Parathyroid adenoma (tissue), 2 donors: Measurements from ENCODE around the gene SLAMF7.

Experiments
- H2AFZ ChIP-seq: fragments of 300-600 bp; sonication (generic); one replicate; pipeline ENCODE4 v1.7.0; 2017; ENCODE audit warnings: antibody characterized with exemption, mild to moderate bottlenecking
- H3K27ac ChIP-seq: fragments of 300-600 bp; sonication (generic); one replicate; pipeline ENCODE4 v1.7.0; 2017
- H3K27me3 ChIP-seq: fragments of 300-600 bp; sonication (generic); one replicate; pipeline ENCODE4 v1.7.0; 2017; ENCODE audit warnings: low read length; ENCODE audit not compliant: control insufficient read depth, insufficient read depth
- H3K36me3 ChIP-seq: fragments of 300-600 bp; sonication (generic); one replicate; pipeline ENCODE4 v1.7.0; 2017; ENCODE audit warnings: low read length; ENCODE audit not compliant: control insufficient read depth, insufficient read depth
- H3K4me1 ChIP-seq: fragments of 300-600 bp; sonication (generic); one replicate; pipeline ENCODE4 v1.7.0; 2017; ENCODE audit warnings: control low read depth
- H3K4me2 ChIP-seq: fragments of 300-600 bp; sonication (generic); one replicate; pipeline ENCODE4 v1.7.0; 2017; ENCODE audit warnings: low read length
- H3K4me3 ChIP-seq: fragments of 300-600 bp; sonication (generic); one replicate; pipeline ENCODE4 v1.7.0; 2017; ENCODE audit warnings: low read depth, low read length
- H3K79me2 ChIP-seq: fragments of 300-600 bp; sonication (generic); one replicate; pipeline ENCODE4 v1.7.0; 2017; ENCODE audit warnings: control low read depth
- H3K9ac ChIP-seq: fragments of 300-600 bp; sonication (generic); one replicate; pipeline ENCODE4 v1.7.0; 2017; ENCODE audit warnings: mild to moderate bottlenecking
- H3K9me3 ChIP-seq: fragments of 300-600 bp; sonication (generic); one replicate; pipeline ENCODE4 v1.7.0; 2017; ENCODE audit warnings: low read length; ENCODE audit not compliant: control insufficient read depth
- CTCF ChIP-seq: fragments of 300-600 bp; sonication (generic); IDR thresholded peaks from one replicate; pipeline ENCODE4 v1.7.0; 2017; ENCODE audit warnings: antibody characterized with exemption, mild to moderate bottlenecking
- donor health status: primary hyperparathyroidism.

The SLAMF7 gene

GRCh38 chr1:160744199-160744851 is 5.3 kb downstream of the SLAMF7 start:
- TF ChIP-seq CTCF = no peak
- H3K79me2 ChIP-seq = no peaks in the 10 kb centered on the region
- no peaks in the 10 kb centered on the region for H3K36me3 ChIP-seq
- no peak overlapping the region for H3K4me3 ChIP-seq
- H3K9ac ChIP-seq = no peak overlapping the region
- H3K9me3 ChIP-seq = no peaks in the 10 kb centered on the region
- H3K4me1 ChIP-seq = no peaks in the 10 kb centered on the region
- no peak overlapping the region for H2AFZ ChIP-seq
- H3K27ac ChIP-seq = no peak overlapping the region
- H3K27me3 ChIP-seq = no peaks in the 10 kb centered on the region
- H3K4me2 ChIP-seq = no peak overlapping the region

- Histone ChIP-seq H2AFZ (no peak overlapping the region), H3K9me3 (no peaks in the 10 kb centered on the region), H3K27me3 (no peaks in the 10 kb centered on the region), H3K36me3 (no peaks in the 10 kb centered on the region), H3K4me1 (no peaks in the 10 kb centered on the region), H3K4me2 (no peak overlapping the region), H3K27ac (no peak overlapping the region), H3K79me2 (no peaks in the 10 kb centered on the region), H3K4me3 (no peak overlapping the region), H3K9ac (no peak overlapping the region)
- no peak for TF ChIP-seq CTCF
Measured at GRCh38 chr1:160744852-160745520, 5.9 kb downstream of the SLAMF7 start.

- H3K4me1 ChIP-seq = no peaks in the 10 kb centered on the region
- no peaks in the 10 kb centered on the region for H3K27me3 ChIP-seq
- no peak for TF ChIP-seq CTCF
- H3K4me2 ChIP-seq = no peak overlapping the region
- no peaks in the 10 kb centered on the region for H3K79me2 ChIP-seq
- H3K36me3 ChIP-seq = no peaks in the 10 kb centered on the region
- no peak overlapping the region for H3K4me3 ChIP-seq
- no peak overlapping the region for H3K9ac ChIP-seq
- H3K27ac ChIP-seq = no peak overlapping the region
- H2AFZ ChIP-seq = no peak overlapping the region
- no peaks in the 10 kb centered on the region for H3K9me3 ChIP-seq
Measured at GRCh38 chr1:160745551-160745950, 6.5 kb downstream of the SLAMF7 start.

- no peaks in the 10 kb centered on the region for H3K27me3 ChIP-seq
- no peaks in the 10 kb centered on the region for H3K36me3 ChIP-seq
- no peaks in the 10 kb centered on the region for H3K4me1 ChIP-seq
- H3K9ac ChIP-seq = no peak overlapping the region
- no peaks in the 10 kb centered on the region for H3K9me3 ChIP-seq
- TF ChIP-seq CTCF = no peak
- no peak overlapping the region for H3K4me3 ChIP-seq
- no peak overlapping the region for H2AFZ ChIP-seq
- H3K4me2 ChIP-seq = no peak overlapping the region
- H3K27ac ChIP-seq = no peak overlapping the region
- H3K79me2 ChIP-seq = no peaks in the 10 kb centered on the region
Measured at GRCh38 chr1:160746836-160747500, 7.9 kb downstream of the SLAMF7 start.
